HepG2 (cell line): Measurements from ENCODE around the gene CD300A. TPM values are rescaled to one million over a fixed set of nuclear protein-coding genes. Genes with fewer than 3 reads are reported as not detected.

Experiments used
- ATAD3A ChIP-seq: sonication (generic); formaldehyde crosslinking; IDR thresholded peaks from 2 replicates; pipeline ENCODE4 v1.4.0; 2020; ENCODE audit warnings: missing genetic modification reagents
- ATF5 ChIP-seq: sonication (generic); formaldehyde crosslinking; IDR thresholded peaks from 2 replicates; pipeline ENCODE4 v1.4.0; 2020; ENCODE audit warnings: mild to moderate bottlenecking, low read depth, missing genetic modification reagents
- KLF13 ChIP-seq: sonication (generic); formaldehyde crosslinking; IDR thresholded peaks from 2 replicates; pipeline ENCODE4 v1.4.0; 2020; ENCODE audit warnings: mild to moderate bottlenecking, missing genetic modification reagents
- MAZ ChIP-seq, 2 experiments: sonication (generic) in 1 of 2; formaldehyde crosslinking in 1 of 2; IDR thresholded peaks; 2 replicates each; pipeline versions ENCODE4 v1.5.0 to v1.6.1; 2012 to 2020; ENCODE audit warnings: low read depth in 2 of 2, mild to moderate bottlenecking in 2 of 2, borderline replicate concordance in 1 of 2, improper control_type of control experiment in 1 of 2, low read length in 1 of 2, missing genetic modification reagents in 1 of 2, moderate library complexity in 1 of 2
- MIXL1 ChIP-seq: IDR thresholded peaks from 2 replicates; pipeline ENCODE4 v1.6.1; 2016
- MTF2 ChIP-seq: sonication (generic); formaldehyde crosslinking; IDR thresholded peaks from 2 replicates; pipeline ENCODE4 v1.5.0; 2020; ENCODE audit warnings: missing genetic modification reagents, borderline replicate concordance
- PBX2 ChIP-seq: IDR thresholded peaks from 2 replicates; pipeline ENCODE4 v1.6.1; 2016; ENCODE audit warnings: control low read depth
- PHB2 ChIP-seq: fragments of 450-650 bp; IDR thresholded peaks from 2 replicates; pipeline ENCODE4 v1.6.1; 2018; ENCODE audit not compliant: partially characterized antibody
- RCOR2 ChIP-seq: IDR thresholded peaks from 2 replicates; pipeline ENCODE4 v1.6.1; 2016; ENCODE audit warnings: missing biosample characterization, missing genetic modification reagents
- REPIN1 ChIP-seq: sonication (generic); formaldehyde crosslinking; IDR thresholded peaks from 2 replicates; pipeline ENCODE4 v1.8.0; 2022; ENCODE audit warnings: missing genetic modification reagents, low read depth, mild to moderate bottlenecking, borderline replicate concordance
- RERE ChIP-seq: IDR thresholded peaks from 2 replicates; pipeline ENCODE4 v1.6.1; 2016; ENCODE audit warnings: low read depth, missing genetic modification reagents, missing compliant biosample characterization
- RXRB ChIP-seq: IDR thresholded peaks from 2 replicates; pipeline ENCODE4 v1.6.1; 2016; ENCODE audit warnings: borderline replicate concordance, missing genetic modification reagents, missing compliant biosample characterization
- SP4 ChIP-seq: sonication (generic); formaldehyde crosslinking; IDR thresholded peaks from 2 replicates; pipeline ENCODE4 v1.8.1; 2023; ENCODE audit warnings: mild to moderate bottlenecking, missing genetic modification reagents
- TBP ChIP-seq: sonication (generic); formaldehyde crosslinking; IDR thresholded peaks from 2 replicates; pipeline ENCODE4 v1.5.0; 2020; ENCODE audit warnings: missing genetic modification reagents
- TBX3 ChIP-seq: fragments of 450-650 bp; IDR thresholded peaks from 2 replicates; pipeline ENCODE4 v1.6.1; 2017; ENCODE audit warnings: antibody characterized with exemption, mild to moderate bottlenecking, inconsistent platforms, borderline replicate concordance
- THAP11 ChIP-seq: IDR thresholded peaks from 2 replicates; pipeline ENCODE4 v1.6.1; 2016; ENCODE audit warnings: missing biosample characterization, missing genetic modification reagents
- ZFP62 ChIP-seq: sonication (generic); formaldehyde crosslinking; IDR thresholded peaks from 2 replicates; pipeline ENCODE4 v1.4.0; 2020; ENCODE audit warnings: missing genetic modification reagents
- ZNF382 ChIP-seq: sonication (generic); formaldehyde crosslinking; IDR thresholded peaks from 2 replicates; pipeline ENCODE4 v1.5.0; 2020; ENCODE audit warnings: missing genetic modification reagents, mild to moderate bottlenecking, borderline replicate concordance
- ZNF430 ChIP-seq: sonication (generic); formaldehyde crosslinking; IDR thresholded peaks from 2 replicates; pipeline ENCODE4 v1.9.0; 2021; ENCODE audit warnings: mild to moderate bottlenecking, missing genetic modification reagents
- ZNF484 ChIP-seq: sonication (generic); formaldehyde crosslinking; IDR thresholded peaks from 2 replicates; pipeline ENCODE4 v1.5.1; 2020; ENCODE audit warnings: mild to moderate bottlenecking, low read depth, missing genetic modification reagents, borderline replicate concordance
- ZNF501 ChIP-seq: sonication (generic); formaldehyde crosslinking; IDR thresholded peaks from 2 replicates; pipeline ENCODE4 v1.5.1; 2020; ENCODE audit warnings: mild to moderate bottlenecking, moderate library complexity, missing genetic modification reagents
- ZNF766 ChIP-seq: sonication (generic); formaldehyde crosslinking; IDR thresholded peaks from 2 replicates; pipeline ENCODE4 v1.5.0; 2020; ENCODE audit warnings: missing genetic modification reagents, borderline replicate concordance
- ZNF780A ChIP-seq: sonication (generic); formaldehyde crosslinking; IDR thresholded peaks from 2 replicates; pipeline ENCODE4 v1.8.0; 2022; ENCODE audit warnings: mild to moderate bottlenecking, missing genetic modification reagents, moderate library complexity
- polyA plus RNA-seq, 8 experiments: library from polyadenylated mRNA; depleted of rRNA in 3 of 8; stranded (reverse) in 7 of 8; unstranded in 1 of 8; fragments of >200 nt; fragmentation: Illumina TruSeq in 4 of 8; extraction: Trizol in 4 of 8; gene quantifications; 2 replicates each; pipeline versions ENCODE4 v1.2.1 to v1.2.3, GENCODE V29; 2011 to 2016; ENCODE audit warnings: low read depth in 4 of 8, missing spikeins in 1 of 8, mixed read lengths in 1 of 8; ENCODE audit not compliant: insufficient read depth in 1 of 8
- total RNA-seq, 5 experiments: library from RNA; depleted of rRNA; stranded (reverse); fragments of >200 nt; fragmentation: Illumina TruSeq; extraction: Trizol; gene quantifications; 2 replicates each; pipeline ENCODE4 v1.2.3, GENCODE V29; 2016; ENCODE audit warnings: low read depth in 1 of 5

Gene CD300A
- total and polyA plus RNA-seq, 2 of the 13 experiments (the other 11 are each of a cell fraction or from before 2014, with no cell fraction given): not detected

GRCh38 chr17:74431568-74432423, 34.6 kb upstream of the CD300A start, which contains the start of gene GPRC5C (continued):
- TF ChIP-seq ZNF430 (CRISPR knock-in tag): peak; percentile 81; the same call in 1 of the 2 replicates
- TF ChIP-seq THAP11 (CRISPR knock-in tag): peak; percentile 76
- TF ChIP-seq TBP (CRISPR knock-in tag): no peak; the same call in 1 of the 2 replicates
- TF ChIP-seq ZNF780A (CRISPR knock-in tag): peak; percentile 89; the same call in 1 of the 2 replicates
- TF ChIP-seq ATAD3A (CRISPR knock-in tag): 0 out of 2 replicates have a peak, but pooled peaks have one; percentile 16
- TF ChIP-seq ZNF382 (CRISPR knock-in tag): no peak
- TF ChIP-seq RERE (CRISPR knock-in tag): peak; percentile 81
- TF ChIP-seq KLF13 (CRISPR knock-in tag): peak; percentile 95; the same call in 1 of the 2 replicates
- no peak for TF ChIP-seq ZNF766 (CRISPR knock-in tag)
- TF ChIP-seq ATF5 (CRISPR knock-in tag): 0 out of 2 replicates have a peak, but pooled peaks have one; percentile 81
- no peak for TF ChIP-seq MAZ (IDR thresholded peaks at IDR 0.05; ENCODE audit: borderline replicate concordance, low read depth, low read length)
- TF ChIP-seq MAZ (CRISPR knock-in tag; IDR thresholded peaks at IDR 0.05; ENCODE audit: low read depth): peak; percentile 95
- peak; percentile 93 for TF ChIP-seq SP4 (CRISPR knock-in tag)
- no peak for TF ChIP-seq RCOR2 (CRISPR knock-in tag)
- TF ChIP-seq ZNF484 (CRISPR knock-in tag): 0 out of 2 replicates have a peak, but pooled peaks have one; percentile 41
- TF ChIP-seq PBX2 (CRISPR knock-in tag): no peak
- peak; percentile 34; the same call in 1 of the 2 replicates for TF ChIP-seq MTF2 (CRISPR knock-in tag)
- no peak for TF ChIP-seq PHB2
- TF ChIP-seq REPIN1 (CRISPR knock-in tag): peak; percentile 84
- no peak; the same call in none of the 2 replicates for TF ChIP-seq ZNF501 (CRISPR knock-in tag)
- no peak for TF ChIP-seq ZFP62
- no peak for TF ChIP-seq MIXL1 (CRISPR knock-in tag)
- peak; percentile 77; the same call in 1 of the 2 replicates for TF ChIP-seq RXRB
- TF ChIP-seq TBX3: peak; percentile 50; the same call in 1 of the 2 replicates
